Ecto neural progenitor cell (in vitro differentiated cells): ENCODE measurements around the gene OTUD5.

Source experiments
- DNase-seq: peaks from one replicate; pipeline ENCODE4 v3.0.0-alpha.2; 2018; ENCODE audit warnings: low spot score

OTUD5 gene

GRCh38 chrX:48972220-48973164, 15.1 kb upstream of the OTUD5 start:
- peak; percentile 53 for DNase-seq

GRCh38 chrX:48971249-48972219, 14.1 kb upstream of the OTUD5 start, which contains the start of gene KCND1:
Gene KCND1 (minus strand): TSS chrX:48971844. CDS start chrX:48970271, 1,573 bp downstream.
- DNase-seq = peak; percentile 52

GRCh38 chrX:48969471-48969870, 12.1 kb upstream of the OTUD5 start:
- no peak for DNase-seq

GRCh38 chrX:48968377-48968776, 11.0 kb upstream of the OTUD5 start:
- DNase-seq = no peak

GRCh38 chrX:48966796-48967579, 9.6 kb upstream of the OTUD5 start:
- no peak for DNase-seq

- DNase-seq = no peak
Observed at GRCh38 chrX:48965959-48966358, 8.6 kb upstream of the OTUD5 start.

- peak; percentile 54 for DNase-seq
Observed at GRCh38 chrX:48961585-48962091, 4.2 kb upstream of the OTUD5 start.

- no peak for DNase-seq
Observed at GRCh38 chrX:48960291-48960690, 2.9 kb upstream of the OTUD5 start.

- no peak for DNase-seq
Observed at GRCh38 chrX:48958635-48959094, 1.3 kb upstream of the OTUD5 start.

GRCh38 chrX:48957827-48958634, 624 bp upstream of the OTUD5 start:
- peak; percentile 93 for DNase-seq

- peak; percentile 49 for DNase-seq
Observed at GRCh38 chrX:48956728-48957414, 536 bp downstream of the OTUD5 start.

GRCh38 chrX:48948589-48948988, 8.8 kb downstream of the OTUD5 start:
- no peak for DNase-seq

GRCh38 chrX:48945517-48946348, 11.7 kb downstream of the OTUD5 start:
- DNase-seq = peak; percentile 61

- DNase-seq = no peak
Observed at GRCh38 chrX:48942895-48943294, 14.5 kb downstream of the OTUD5 start.

GRCh38 chrX:48940404-48940955, 16.9 kb downstream of the OTUD5 start:
- no peak for DNase-seq

GRCh38 chrX:48939524-48940228, 17.7 kb downstream of the OTUD5 start:
- DNase-seq = no peak

- no peak for DNase-seq
Observed at GRCh38 chrX:48938721-48939425, 18.5 kb downstream of the OTUD5 start.
